ENCODE data around the gene GFOD1.
"Not testable (repeated sequence)": the region's sequence is repeated elsewhere in the genome, so short reads cannot be mapped to it uniquely, and the experiment has no call there.

The GFOD1 gene

GRCh38 chr6:13404228-13404891, 83.0 kb downstream of the GFOD1 start:
- DNase-seq (ENCODE audit: low read depth) = no peak

- no peak for DNase-seq (ENCODE audit: low read depth)
Observed at GRCh38 chr6:13402711-13403110, 84.7 kb downstream of the GFOD1 start.

- DNase-seq (ENCODE audit: low read depth) = no peak
Observed at GRCh38 chr6:13400772-13401171, 86.6 kb downstream of the GFOD1 start.

- DNase-seq (ENCODE audit: low read depth) = no peak
Observed at GRCh38 chr6:13398421-13398994, 88.9 kb downstream of the GFOD1 start.

- DNase-seq (ENCODE audit: low read depth) = no peak
Observed at GRCh38 chr6:13398069-13398381, 89.4 kb downstream of the GFOD1 start.

GRCh38 chr6:13397359-13398068, 89.9 kb downstream of the GFOD1 start:
- DNase-seq (ENCODE audit: low read depth) = no peak

- DNase-seq (ENCODE audit: low read depth) = no peak
Observed at GRCh38 chr6:13396241-13396792, 91.1 kb downstream of the GFOD1 start.

GRCh38 chr6:13395272-13396237, 91.8 kb downstream of the GFOD1 start:
- no peak for DNase-seq (ENCODE audit: low read depth)

- DNase-seq (ENCODE audit: low read depth) = no peak
Observed at GRCh38 chr6:13392462-13392861, 94.9 kb downstream of the GFOD1 start.

- no peak for DNase-seq (ENCODE audit: low read depth)
Observed at GRCh38 chr6:13391537-13391936, 95.9 kb downstream of the GFOD1 start.

GRCh38 chr6:13390658-13391057, 96.7 kb downstream of the GFOD1 start:
- DNase-seq (ENCODE audit: low read depth) = no peak

- not testable (repeated sequence) for DNase-seq (ENCODE audit: low read depth)
Observed at GRCh38 chr6:13389237-13389636, 98.2 kb downstream of the GFOD1 start.

GRCh38 chr6:13388769-13389168, 98.6 kb downstream of the GFOD1 start:
- DNase-seq (ENCODE audit: low read depth) = not testable (repeated sequence)

GRCh38 chr6:13384966-13385365, 102.4 kb downstream of the GFOD1 start:
- DNase-seq (ENCODE audit: low read depth) = no peak

- DNase-seq (ENCODE audit: low read depth) = no peak
Observed at GRCh38 chr6:13384506-13384905, 102.9 kb downstream of the GFOD1 start.

GRCh38 chr6:13383328-13384163, 103.9 kb downstream of the GFOD1 start:
- no peak for DNase-seq (ENCODE audit: low read depth)

GRCh38 chr6:13380761-13381160, 106.6 kb downstream of the GFOD1 start:
- DNase-seq (ENCODE audit: low read depth) = no peak

- DNase-seq (ENCODE audit: low read depth) = no peak
Observed at GRCh38 chr6:13378669-13379590, 108.5 kb downstream of the GFOD1 start.

- no peak for DNase-seq (ENCODE audit: low read depth)
Observed at GRCh38 chr6:13377054-13377758, 110.2 kb downstream of the GFOD1 start.
